ENCODE measurements around the gene EFS. TPM values are rescaled to one million over a fixed set of nuclear protein-coding genes. Genes with fewer than 3 reads are reported as not detected.
"Not testable (repeated sequence)": the region's sequence is repeated elsewhere in the genome, so short reads cannot be mapped to it uniquely, and the experiment has no call there.

Gene EFS
- total and polyA plus RNA-seq, 3 donors from 2014 or later = 7.6 to 10.5 (median 10.3) TPM

DNA sequence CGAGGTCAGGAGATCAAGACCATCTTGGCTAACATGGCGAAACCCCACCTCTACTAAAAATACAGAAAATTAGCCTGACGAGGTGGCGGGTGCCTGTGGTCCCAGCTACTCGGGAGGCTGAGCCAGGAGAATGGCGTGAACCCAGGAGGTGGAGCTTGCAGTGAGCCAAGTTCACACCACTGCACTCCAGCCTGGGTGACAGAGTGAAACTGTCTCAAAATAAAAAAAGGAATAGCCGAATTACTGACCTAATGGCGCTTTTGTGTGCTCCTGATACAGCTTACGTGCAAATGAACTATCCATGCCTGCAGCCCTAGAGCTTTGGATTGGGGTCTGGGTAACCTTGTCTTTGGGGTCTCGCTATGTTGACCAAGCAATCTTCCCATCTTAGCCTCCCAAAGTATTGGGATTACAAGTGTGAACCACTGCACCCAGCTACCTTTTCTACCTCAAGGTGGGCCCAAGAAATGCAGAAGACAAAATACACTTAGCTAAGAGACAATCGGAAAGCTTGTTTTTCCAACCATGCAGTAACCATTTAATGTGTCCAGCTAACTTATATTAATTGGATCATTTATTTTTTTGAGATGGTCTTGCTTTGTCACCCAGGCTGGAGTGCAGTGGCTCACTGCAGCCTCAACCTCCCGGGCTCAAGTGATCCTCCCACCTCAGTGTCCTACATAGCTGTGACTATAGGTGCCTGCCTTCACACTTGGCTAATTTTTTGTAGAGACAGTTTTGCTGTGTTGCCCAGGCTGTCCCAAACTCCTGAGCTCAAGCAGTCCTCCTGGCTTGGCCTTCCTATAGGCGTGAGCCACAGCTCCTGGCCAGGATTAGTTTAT, 38.3 kb downstream of the EFS start:
- no peak for DNase-seq
- intact Hi-C loops (cut with DNase I; ENCODE audit: low total_unique reads) = no loop called here
- H3K36me3 ChIP-seq (ENCODE audit: low read depth, missing control alignments) = no peaks in the 10 kb centered on the region
- peaks cover 41% of the 10 kb centered on the region for H3K4me1 ChIP-seq
- no peaks in the 10 kb centered on the region for H3K27me3 ChIP-seq
- no peak overlapping the region for H3K4me3 ChIP-seq
- H3K27ac ChIP-seq = peak overlapping the region in 1 of 2 donors; percentile 99
- no peaks in the 10 kb centered on the region for H3K9me3 ChIP-seq
- TF ChIP-seq CTCF (IDR thresholded peaks at IDR 0.05) (no peak), POLR2A (IDR thresholded peaks at IDR 0.05) (no peak)
- WGBS, 2 donors = 66 to 69% methylated on average over 12 to 13 of the region's 13 CpGs

DNA sequence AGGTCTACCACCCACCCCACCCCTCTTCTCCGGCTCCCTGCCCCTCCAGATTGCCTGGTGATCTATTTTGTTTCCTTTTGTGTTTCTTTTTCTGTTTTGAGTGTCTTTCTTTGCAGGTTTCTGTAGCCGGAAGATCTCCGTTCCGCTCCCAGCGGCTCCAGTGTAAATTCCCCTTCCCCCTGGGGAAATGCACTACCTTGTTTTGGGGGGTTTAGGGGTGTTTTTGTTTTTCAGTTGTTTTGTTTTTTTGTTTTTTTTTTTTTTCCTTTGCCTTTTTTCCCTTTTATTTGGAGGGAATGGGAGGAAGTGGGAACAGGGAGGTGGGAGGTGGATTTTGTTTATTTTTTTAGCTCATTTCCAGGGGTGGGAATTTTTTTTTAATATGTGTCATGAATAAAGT, 39.2 kb downstream of the EFS start:
- peak overlapping the region; percentile 99 for H3K27ac ChIP-seq
- H3K4me3 ChIP-seq; DNase-seq; H3K9me3 ChIP-seq; H3K36me3 ChIP-seq (ENCODE audit: low read depth, missing control alignments); H3K27me3 ChIP-seq; intact Hi-C loops (cut with DNase I; ENCODE audit: low total_unique reads): not testable (repeated sequence)
- WGBS, 2 donors = 46 to 66% methylated on average over 5 of the region's 5 CpGs
- H3K4me1 ChIP-seq = peaks cover 41% of the 10 kb centered on the region

GRCh38 chr14:23324993-23325392, 40.0 kb downstream of the EFS start:
- intact Hi-C loops (cut with DNase I; ENCODE audit: low total_unique reads) = no loop called here
- DNase-seq = no peak

DNA sequence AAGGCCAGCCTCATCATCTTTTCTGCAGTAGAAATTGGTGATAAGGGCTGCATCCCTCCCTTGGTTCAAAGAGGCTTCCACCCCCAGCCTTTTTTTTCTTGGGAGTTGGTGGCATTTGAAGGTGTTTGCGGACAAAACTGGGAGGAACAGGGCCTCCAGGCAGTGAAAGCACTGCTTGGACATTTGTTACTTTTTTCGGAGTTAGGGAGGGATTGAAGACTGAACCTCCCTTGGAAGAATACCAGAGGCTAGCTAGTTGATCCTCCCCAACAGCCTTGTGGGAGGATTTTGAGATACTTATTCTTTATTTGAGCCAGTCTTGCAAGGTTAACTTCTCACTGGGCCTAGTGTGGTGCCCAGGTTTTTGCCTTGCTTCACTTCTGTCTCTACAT, 40.5 kb downstream of the EFS start:
- H3K4me1 ChIP-seq = peaks cover 43% of the 10 kb centered on the region
- H3K27ac ChIP-seq = peak overlapping the region; percentile 99
- H3K36me3 ChIP-seq (ENCODE audit: low read depth, missing control alignments) = no peaks in the 10 kb centered on the region
- 41 to 45% methylated on average over 2 of the region's 2 CpGs for WGBS, 2 donors
- H3K9me3 ChIP-seq = no peaks in the 10 kb centered on the region
- H3K27me3 ChIP-seq = no peaks in the 10 kb centered on the region
- no peak overlapping the region for H3K4me3 ChIP-seq
- intact Hi-C loops (cut with DNase I; ENCODE audit: low total_unique reads) = no loop called here
- TF ChIP-seq POLR2A (IDR thresholded peaks at IDR 0.05) (no peak), CTCF (IDR thresholded peaks at IDR 0.05) (no peak)
- peak; percentile 63 for DNase-seq

More at GRCh38 chr14:23324993-23325392, 40.0 kb downstream of the EFS start:
- Histone ChIP-seq H3K27ac (peak overlapping the region; percentile 99), H3K27me3 (no peaks in the 10 kb centered on the region), H3K4me3 (no peak overlapping the region), H3K36me3 (ENCODE audit: low read depth, missing control alignments) (no peaks in the 10 kb centered on the region), H3K9me3 (no peaks in the 10 kb centered on the region), H3K4me1 (peaks cover 43% of the 10 kb centered on the region)
- 51 to 57% methylated on average over 7 of the region's 7 CpGs for WGBS, 2 donors
- TF ChIP-seq CTCF (IDR thresholded peaks at IDR 0.05) = no peak
- no peak for TF ChIP-seq POLR2A (IDR thresholded peaks at IDR 0.05)

GRCh38 chr14:23323838-23324454, 41.0 kb downstream of the EFS start:
- 58 to 72% methylated on average over 18 of the region's 18 CpGs for WGBS, 2 donors
- Histone ChIP-seq H3K36me3 (ENCODE audit: low read depth, missing control alignments) (no peaks in the 10 kb centered on the region), H3K4me1 (peaks cover 43% of the 10 kb centered on the region), H3K9me3 (no peaks in the 10 kb centered on the region), H3K27ac (peak overlapping the region; percentile 99), H3K27me3 (no peaks in the 10 kb centered on the region), H3K4me3 (no peak overlapping the region)
- DNase-seq = no peak
- TF ChIP-seq POLR2A (IDR thresholded peaks at IDR 0.05) (no peak), CTCF (IDR thresholded peaks at IDR 0.05) (no peak)
- intact Hi-C loops (cut with DNase I; ENCODE audit: low total_unique reads) = no loop called here

Measured in testis (tissue), 3 donors.